RWPE1 (cell line): ENCODE measurements around the gene ALOX15B.

Experiments
- CTCF ChIA-PET: fragments of 350-600 bp; sonication (Branson Sonifier 250); formaldehyde crosslinking; extraction: SDS; loops from one replicate; lab custom pipeline; 2021; lab: Yijun Ruan, JAX
- POLR2A ChIA-PET: fragments of 400-600 bp; formaldehyde crosslinking; extraction: SDS; loops from one replicate; lab custom pipeline; 2020; ENCODE audit warnings: antibody characterized with exemption; ENCODE audit not compliant: low non-redundant PET; lab: Yijun Ruan, JAX
- DNase-seq: peaks from one replicate; pipeline ENCODE4 v3.0.0; 2012; ENCODE audit warnings: low spot score
- H3K27ac ChIP-seq: fragments of 450-650 bp; 2 replicates; pipeline ENCODE4 v1.5.1; 2017
- TF ChIP-seq, protein P1 (sequence below): fragments of 450-650 bp; conservative IDR thresholded peaks from 2 replicates; pipeline ENCODE4 v1.5.1; 2017; ENCODE audit warnings: low read depth, mild to moderate bottlenecking

The ALOX15B gene

DNA sequence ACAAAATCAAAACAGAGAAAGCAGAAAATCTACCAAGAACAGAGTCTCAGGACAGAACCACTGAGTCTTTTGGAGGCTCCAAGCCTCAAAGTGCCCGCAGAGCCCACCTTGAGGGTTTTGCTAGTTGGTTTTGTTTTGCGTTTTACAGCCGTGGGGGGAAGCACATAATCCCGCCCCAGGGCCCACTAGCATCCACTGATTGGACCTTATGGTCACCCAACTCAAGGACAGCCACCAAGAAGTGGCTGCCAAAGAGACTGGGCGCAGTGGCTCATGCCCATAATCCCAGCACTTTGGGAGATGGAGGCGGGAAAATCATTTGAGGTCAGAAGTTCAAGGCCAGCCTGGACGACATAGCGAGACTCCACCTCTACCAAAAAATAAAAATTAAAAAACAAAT, 9.9 kb downstream of the ALOX15B start:
- DNase-seq = no peak
- POLR2A ChIA-PET = no interaction called here
- CTCF ChIA-PET = no interaction called here
- TF ChIP-seq, protein P1, sequence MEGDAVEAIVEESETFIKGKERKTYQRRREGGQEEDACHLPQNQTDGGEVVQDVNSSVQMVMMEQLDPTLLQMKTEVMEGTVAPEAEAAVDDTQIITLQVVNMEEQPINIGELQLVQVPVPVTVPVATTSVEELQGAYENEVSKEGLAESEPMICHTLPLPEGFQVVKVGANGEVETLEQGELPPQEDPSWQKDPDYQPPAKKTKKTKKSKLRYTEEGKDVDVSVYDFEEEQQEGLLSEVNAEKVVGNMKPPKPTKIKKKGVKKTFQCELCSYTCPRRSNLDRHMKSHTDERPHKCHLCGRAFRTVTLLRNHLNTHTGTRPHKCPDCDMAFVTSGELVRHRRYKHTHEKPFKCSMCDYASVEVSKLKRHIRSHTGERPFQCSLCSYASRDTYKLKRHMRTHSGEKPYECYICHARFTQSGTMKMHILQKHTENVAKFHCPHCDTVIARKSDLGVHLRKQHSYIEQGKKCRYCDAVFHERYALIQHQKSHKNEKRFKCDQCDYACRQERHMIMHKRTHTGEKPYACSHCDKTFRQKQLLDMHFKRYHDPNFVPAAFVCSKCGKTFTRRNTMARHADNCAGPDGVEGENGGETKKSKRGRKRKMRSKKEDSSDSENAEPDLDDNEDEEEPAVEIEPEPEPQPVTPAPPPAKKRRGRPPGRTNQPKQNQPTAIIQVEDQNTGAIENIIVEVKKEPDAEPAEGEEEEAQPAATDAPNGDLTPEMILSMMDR = no peak
- no peak overlapping the region for H3K27ac ChIP-seq

DNA sequence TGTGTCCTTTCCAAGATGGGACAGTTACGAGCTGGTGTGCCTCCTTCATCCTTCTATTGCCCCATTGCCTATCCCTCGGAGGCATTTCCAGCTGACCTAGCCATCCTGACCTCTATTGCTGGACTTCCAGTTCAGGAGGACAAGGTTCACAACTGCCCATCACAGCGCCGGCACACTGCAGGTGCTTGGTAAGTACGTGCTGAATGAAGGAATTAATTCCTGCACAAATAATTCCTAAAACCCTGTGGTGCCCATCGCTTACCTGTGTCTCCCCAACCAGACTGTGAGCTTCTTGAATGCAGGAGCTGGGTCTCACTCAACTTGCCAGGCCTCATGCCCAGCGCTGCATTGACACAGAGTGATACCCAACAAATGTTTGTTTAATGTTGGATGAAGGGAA, 13.0 kb downstream of the ALOX15B start:
- POLR2A ChIA-PET = interaction anchor here (0.6 kb wide), 1 partner anchor 22 kb away, joined by 5 read pairs; no protein-coding TSS in a partner anchor
- CTCF ChIA-PET = interaction anchor here (0.6 to 1.3 kb wide), 3 partner anchors 9 to 64 kb away, joined by 3 to 8 read pairs (median 3); no protein-coding TSS in a partner anchor
- DNase-seq = no peak
- TF ChIP-seq, protein P1 = no peak
- no peak overlapping the region for H3K27ac ChIP-seq

DNA sequence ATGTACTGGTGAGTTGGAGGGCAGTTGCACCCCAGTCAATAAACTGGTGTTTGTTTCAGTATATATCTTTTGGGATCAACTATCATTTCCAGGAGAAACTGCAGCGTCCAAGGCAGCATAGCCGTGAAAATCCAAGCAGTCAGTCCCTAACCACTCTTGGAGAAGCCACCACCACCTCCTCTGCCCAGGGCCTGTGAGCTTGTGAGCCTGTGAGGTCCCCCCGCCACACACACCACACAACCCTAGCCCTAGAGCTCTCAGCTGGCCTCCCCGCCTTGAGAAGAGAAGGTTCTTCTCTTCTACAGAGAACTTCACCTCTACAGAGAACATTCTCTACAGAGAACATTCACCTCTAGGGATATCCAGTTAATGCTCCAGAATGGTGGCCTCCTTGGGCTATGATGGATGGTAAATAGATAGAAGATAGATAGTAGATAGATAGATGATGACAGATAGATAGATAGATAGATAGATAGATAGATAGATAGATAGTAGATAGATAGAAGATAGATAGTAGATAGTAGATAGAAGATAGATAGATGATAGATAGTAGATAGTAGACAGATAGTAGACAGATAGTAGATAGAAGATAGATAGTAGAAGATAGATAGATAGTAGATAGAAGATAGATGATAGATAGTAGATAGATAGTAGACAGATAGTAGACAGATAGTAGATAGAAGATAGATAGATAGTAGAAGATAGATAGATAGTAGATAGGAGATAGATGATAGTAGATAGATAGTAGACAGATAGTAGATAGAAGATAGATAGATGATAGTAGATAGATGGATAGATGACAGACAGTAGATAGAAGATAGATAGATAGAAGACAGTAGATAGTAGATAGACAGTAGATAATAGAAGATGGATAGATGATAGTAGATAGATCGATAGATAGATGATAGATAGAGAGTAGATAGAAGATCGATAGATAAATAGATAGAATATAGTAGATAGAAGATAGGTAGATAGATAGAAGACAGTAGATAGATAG, 13.7 kb downstream of the ALOX15B start:
- H3K27ac ChIP-seq = no peak overlapping the region
- ChIA-PET POLR2A (no interaction called here), CTCF (interaction anchor here (0.6 to 1.3 kb wide), 3 partner anchors 8 to 65 kb away, joined by 3 to 8 read pairs (median 3); no protein-coding TSS in a partner anchor)
- no peak for DNase-seq
- TF ChIP-seq, protein P1 = no peak

DNA sequence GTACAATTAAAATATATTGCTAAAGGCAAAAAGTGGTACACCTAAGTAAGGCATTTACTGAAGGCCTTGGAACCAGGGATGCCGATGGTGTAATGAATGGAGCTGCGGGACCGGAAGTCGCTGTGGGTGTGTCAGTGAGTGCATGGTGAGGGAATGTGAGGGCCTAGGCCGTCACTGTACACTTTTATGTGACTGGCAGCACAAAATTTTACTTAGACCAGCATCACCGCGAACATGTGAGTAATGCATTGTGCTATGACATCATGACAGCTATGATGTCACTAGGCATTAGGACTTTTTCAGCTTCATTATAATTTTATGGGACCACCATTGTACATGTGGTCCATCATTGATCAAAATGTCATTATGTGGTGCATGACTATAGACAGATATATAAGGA, 14.7 kb downstream of the ALOX15B start:
- ChIA-PET POLR2A (no interaction called here), CTCF (no interaction called here)
- no peak overlapping the region for H3K27ac ChIP-seq
- no peak for DNase-seq
- TF ChIP-seq, protein P1 = no peak

DNA sequence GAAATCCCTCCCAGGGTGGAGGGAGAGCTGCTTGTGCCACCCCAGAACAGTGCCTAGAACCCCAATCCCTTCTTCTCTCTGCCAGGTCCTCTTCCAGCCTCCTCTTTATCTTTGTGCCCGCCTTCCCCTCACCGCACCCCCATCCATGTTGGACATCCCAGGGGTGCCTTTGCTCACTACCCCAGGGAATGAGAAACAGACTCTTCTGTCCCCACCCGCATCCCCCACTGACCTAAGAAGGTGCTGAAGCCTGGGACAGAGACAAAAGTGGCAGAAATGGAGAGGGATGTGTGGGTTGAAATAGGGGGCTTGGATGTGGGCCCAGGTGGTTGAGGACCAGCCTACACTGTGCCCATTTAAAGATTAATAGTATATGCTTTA, 17.0 kb downstream of the ALOX15B start:
- CTCF ChIA-PET = interaction anchor here (0.6 to 3.0 kb wide), 5 partner anchors 15 to 192 kb away, joined by 3 to 15 read pairs (median 3); no protein-coding TSS in a partner anchor
- POLR2A ChIA-PET = no interaction called here
- H3K27ac ChIP-seq = no peak overlapping the region
- DNase-seq = no peak
- TF ChIP-seq, protein P1 = no peak

DNA sequence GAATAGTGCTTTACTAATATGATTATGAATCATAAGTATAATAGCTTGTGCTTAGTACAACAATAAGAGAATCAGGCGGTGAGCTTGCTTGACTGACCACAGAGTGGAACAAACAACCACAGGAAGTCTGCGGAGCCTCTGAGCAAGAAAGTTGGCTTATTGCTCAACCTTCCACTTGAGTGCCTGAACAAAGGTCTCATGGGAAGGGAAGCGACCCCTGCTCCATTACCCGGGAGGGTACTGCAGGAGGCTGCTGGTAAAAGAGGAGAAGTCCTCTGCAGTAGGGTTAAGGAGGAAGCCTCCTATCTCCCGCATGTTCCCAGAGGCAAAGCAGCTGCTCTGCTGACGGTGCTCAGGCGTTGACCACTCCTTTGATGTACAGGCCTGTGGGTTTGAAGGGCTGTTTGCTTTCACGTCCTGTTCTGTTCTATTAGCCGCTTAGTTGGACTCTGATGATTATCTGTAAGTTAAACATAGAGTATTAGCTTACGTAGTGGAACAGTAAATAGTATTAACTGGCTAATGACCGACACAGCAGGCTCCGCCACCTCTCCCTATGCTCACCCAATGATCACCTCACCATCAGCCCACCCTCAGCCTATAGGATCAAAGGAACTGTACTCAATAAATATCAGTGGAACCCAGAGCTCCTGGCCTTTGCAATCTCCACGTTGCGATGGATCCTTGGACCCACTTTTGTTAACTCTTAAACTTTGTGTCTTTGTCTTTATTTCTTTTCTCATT, 17.5 kb downstream of the ALOX15B start:
- TF ChIP-seq, protein P1 = no peak
- DNase-seq = no peak
- POLR2A ChIA-PET = no interaction called here
- CTCF ChIA-PET = interaction anchor here (0.6 to 3.0 kb wide), 10 partner anchors 15 to 219 kb away, joined by 3 to 15 read pairs (median 5); no protein-coding TSS in a partner anchor
- no peak overlapping the region for H3K27ac ChIP-seq
